AG04450 (cell line): ENCODE results near the gene APP. TPM values are rescaled to one million over a fixed set of nuclear protein-coding genes. Genes with fewer than 3 reads are reported as not detected.

Experiments
- CTCF ChIA-PET: fragments of 300-600, 350-600 bp; formaldehyde crosslinking; extraction: SDS; loops from one replicate; lab custom pipeline; 2022; ENCODE audit warnings: antibody characterized with exemption, inconsistent platforms; lab: Charles Lee
- POLR2A ChIA-PET: fragments of 350-600 bp; formaldehyde crosslinking; extraction: SDS; loops from one replicate; lab custom pipeline; 2021; ENCODE audit warnings: antibody characterized with exemption, inconsistent platforms; lab: Yijun Ruan, JAX
- DNase-seq: peaks from one replicate; pipeline ENCODE4 v3.0.0-alpha.2; 2011; ENCODE audit warnings: low read depth, low spot score
- H3K27ac ChIP-seq: one replicate; pipeline ENCODE4 v1.5.1; 2012; ENCODE audit warnings: low read depth, low read length, control low read depth
- H3K27me3 ChIP-seq: one replicate; pipeline ENCODE4 v1.6.0; 2012; ENCODE audit warnings: low read length; ENCODE audit not compliant: control insufficient read depth, insufficient read depth
- H3K4me3 ChIP-seq: 2 replicates; pipeline ENCODE4 v1.5.1; 2011; ENCODE audit warnings: mild to moderate bottlenecking, low read depth, low read length, control low read depth
- H3K9me3 ChIP-seq: 2 replicates; pipeline ENCODE4 v1.5.1; 2012; ENCODE audit warnings: low read length; ENCODE audit not compliant: control insufficient read depth, insufficient read depth
- CTCF ChIP-seq: IDR thresholded peaks from 2 replicates; pipeline ENCODE4 v1.5.1; 2011; ENCODE audit warnings: low read depth, low read length, control low read depth, inconsistent platforms
- polyA plus RNA-seq: library from polyadenylated mRNA; depleted of rRNA; stranded (reverse); fragments of >200 nt; gene quantifications from 2 replicates; pipeline ENCODE4 v1.2.3, GENCODE V29; 2011

The APP gene
- polyA plus RNA-seq, 1 experiment, result 870 TPM

GRCh38 chr21:25967181-25967900 lies 203.2 kb downstream of the APP start:
- H3K4me3 ChIP-seq, result no peak overlapping the region
- no peaks in the 10 kb centered on the region for H3K9me3 ChIP-seq
- no peaks in the 10 kb centered on the region for H3K27me3 ChIP-seq
- no peak for DNase-seq
- no peak overlapping the region for H3K27ac ChIP-seq
- no peak for TF ChIP-seq CTCF
- POLR2A ChIA-PET, result no interaction called here
- CTCF ChIA-PET, result interaction anchor here (0.8 kb wide), 1 partner anchor 13 kb away, joined by 3 read pairs; no protein-coding TSS in a partner anchor

GRCh38 chr21:25965951-25966707 lies 204.4 kb downstream of the APP start:
- CTCF ChIA-PET, result no interaction called here
- Histone ChIP-seq H3K27me3 (no peaks in the 10 kb centered on the region), H3K9me3 (no peaks in the 10 kb centered on the region), H3K27ac (no peak overlapping the region), H3K4me3 (no peak overlapping the region)
- POLR2A ChIA-PET, result no interaction called here
- DNase-seq, result no peak
- TF ChIP-seq CTCF, result no peak

GRCh38 chr21:25964926-25965325 lies 205.6 kb downstream of the APP start:
- TF ChIP-seq CTCF, result no peak
- DNase-seq, result no peak
- CTCF ChIA-PET, result no interaction called here
- no peaks in the 10 kb centered on the region for H3K27me3 ChIP-seq
- no peak overlapping the region for H3K27ac ChIP-seq
- H3K9me3 ChIP-seq, result no peaks in the 10 kb centered on the region
- POLR2A ChIA-PET, result no interaction called here
- H3K4me3 ChIP-seq, result no peak overlapping the region

- Histone ChIP-seq H3K9me3 (no peaks in the 10 kb centered on the region), H3K4me3 (no peak overlapping the region), H3K27ac (no peak overlapping the region), H3K27me3 (no peaks in the 10 kb centered on the region)
- CTCF ChIA-PET, result interaction anchor here (0.8 kb wide), 1 partner anchor 20 kb away, joined by 7 read pairs; no protein-coding TSS in a partner anchor
- TF ChIP-seq CTCF, result no peak
- DNase-seq, result no peak
- POLR2A ChIA-PET, result no interaction called here
Measured at GRCh38 chr21:25964015-25964414, 206.6 kb downstream of the APP start.

- DNase-seq, result no peak
- no peak overlapping the region for H3K4me3 ChIP-seq
- H3K27ac ChIP-seq, result no peak overlapping the region
- ChIA-PET CTCF (no interaction called here), POLR2A (no interaction called here)
- no peaks in the 10 kb centered on the region for H3K27me3 ChIP-seq
- no peaks in the 10 kb centered on the region for H3K9me3 ChIP-seq
- no peak for TF ChIP-seq CTCF
Measured at GRCh38 chr21:25963181-25963580, 207.4 kb downstream of the APP start.
